Thoracic aorta (tissue), 2 donors: ENCODE measurements around the gene B4GALNT4. TPM values are rescaled to one million over a fixed set of nuclear protein-coding genes. Genes with fewer than 3 reads are reported as not detected.

Experiments
- ATAC-seq: fragments of 150-250 bp; one replicate; pipeline ENCODE4 v1.8.0; 2017; ENCODE audit warnings: low read depth; ENCODE audit not compliant: insufficient number of reproducible peaks, low FRiP score
- DNase-seq: peaks from one replicate; pipeline ENCODE4 v3.0.0-alpha.2; 2020; ENCODE audit warnings: low spot score
- H3K27ac ChIP-seq, 2 donors: fragments of 200-600 bp; sonication (generic); 1 replicate in 1 of 2; 2 replicates in 1 of 2; pipeline ENCODE4 v1.5.1; 2016; ENCODE audit warnings: mild to moderate bottlenecking in 2 of 2, moderate library complexity in 2 of 2
- H3K27me3 ChIP-seq: fragments of 200-600 bp; sonication (generic); replicated peaks from 2 replicates; pipeline ENCODE4 v1.6.0; 2016; ENCODE audit warnings: mild to moderate bottlenecking; ENCODE audit not compliant: insufficient read depth
- H3K36me3 ChIP-seq: fragments of 200-600 bp; sonication (generic); one replicate; pipeline ENCODE4 v1.5.1; 2016
- H3K4me1 ChIP-seq, 2 donors: fragments of 200-600 bp; sonication (generic); 1 replicate in 1 of 2; 2 replicates in 1 of 2; pipeline versions ENCODE4 v1.5.1 to v1.6.0; 2016; ENCODE audit warnings: low read depth in 2 of 2, mild to moderate bottlenecking in 1 of 2; ENCODE audit not compliant: control insufficient read depth in 1 of 2
- H3K4me3 ChIP-seq: fragments of 200-600 bp; sonication (generic); 2 replicates; pipeline ENCODE4 v1.5.1; 2016; ENCODE audit warnings: mild to moderate bottlenecking
- H3K9me3 ChIP-seq: fragments of 200-600 bp; sonication (generic); 2 replicates; pipeline ENCODE4 v1.5.1; 2016
- CTCF ChIP-seq: fragments of 200-600 bp; sonication (generic); IDR thresholded peaks from one replicate; pipeline ENCODE4 v1.5.1; 2019; ENCODE audit warnings: antibody characterized with exemption
- total RNA-seq, 2 donors: library from RNA; depleted of rRNA; stranded (reverse); fragments of >200 nt; gene quantifications; one replicate each; pipeline versions ENCODE4 v1.1.0 to v1.2.3, GENCODE V29; 2016

The B4GALNT4 gene
- total RNA-seq, 2 donors from 2014 or later: 0.78 to 3.7 TPM

- H3K27ac ChIP-seq: no peak overlapping the region
Observed at GRCh38 chr11:428295-428694, 59.0 kb downstream of the B4GALNT4 start.

GRCh38 chr11:429391-429790 lies 60.1 kb downstream of the B4GALNT4 start:
- no peak for ATAC-seq
- Histone ChIP-seq H3K4me1 (no peaks in the 10 kb centered on the region), H3K27me3 (no peaks in the 10 kb centered on the region), H3K36me3 (no peaks in the 10 kb centered on the region), H3K9me3 (no peaks in the 10 kb centered on the region), H3K4me3 (no peak overlapping the region), H3K27ac (no peak overlapping the region)
- DNase-seq: no peak
- TF ChIP-seq CTCF: no peak

More at GRCh38 chr11:428295-428694, 59.0 kb downstream of the B4GALNT4 start:
- DNase-seq (no peak), ATAC-seq (no peak)
- no peaks in the 10 kb centered on the region for H3K4me1 ChIP-seq
- H3K4me3 ChIP-seq: no peak overlapping the region
- TF ChIP-seq CTCF: no peak
- H3K9me3 ChIP-seq: no peaks in the 10 kb centered on the region
- H3K36me3 ChIP-seq: no peaks in the 10 kb centered on the region
- H3K27me3 ChIP-seq: peaks cover 1% of the 10 kb centered on the region

- H3K4me1 ChIP-seq: no peaks in the 10 kb centered on the region
- ATAC-seq (no peak), DNase-seq (no peak)
- no peaks in the 10 kb centered on the region for H3K27me3 ChIP-seq
- H3K4me3 ChIP-seq: no peak overlapping the region
- TF ChIP-seq CTCF: no peak
- no peaks in the 10 kb centered on the region for H3K36me3 ChIP-seq
- H3K27ac ChIP-seq: no peak overlapping the region
- H3K9me3 ChIP-seq: no peaks in the 10 kb centered on the region
Observed at GRCh38 chr11:429931-430456, 60.7 kb downstream of the B4GALNT4 start.

Other genes with a start within 250 kb of the B4GALNT4 start
- gene SCGB1C1, start 176.4 kb upstream of the B4GALNT4 start, total RNA-seq: not detected
- 10 to 100 TPM; 38.7 to 42.7 TPM for gene BET1L, start 162.1 kb upstream of the B4GALNT4 start, total RNA-seq
- 100 to 1,000 TPM in 1 of 2 donors, 10 to 100 TPM in 1; 79.4 to 102 TPM for gene RIC8A, start 161.8 kb upstream of the B4GALNT4 start, total RNA-seq
- gene SIRT3, start 133.2 kb upstream of the B4GALNT4 start, total RNA-seq: 10 to 100 TPM; 16.1 to 22.0 TPM
- gene PSMD13, start 132.5 kb upstream of the B4GALNT4 start, total RNA-seq: 10 to 100 TPM; 79.6 to 90.8 TPM
- gene NLRP6, start 91.1 kb upstream of the B4GALNT4 start, total RNA-seq: 1 to 10 TPM; 5.6 to 6.6 TPM
- 10 to 100 TPM; 54.2 to 68.8 TPM for gene PGGHG, start 80.4 kb upstream of the B4GALNT4 start, total RNA-seq
- not detected for gene IFITM5, start 70.0 kb upstream of the B4GALNT4 start, total RNA-seq
- 100 to 1,000 TPM; 275 to 477 TPM for gene IFITM2, start 61.7 kb upstream of the B4GALNT4 start, total RNA-seq
- 100 to 1,000 TPM; 182 to 220 TPM for gene IFITM1, start 55.5 kb upstream of the B4GALNT4 start, total RNA-seq
- gene IFITM3, start 48.6 kb upstream of the B4GALNT4 start, total RNA-seq: 100 to 1,000 TPM; 275 to 514 TPM
- gene PKP3, start 24.7 kb downstream of the B4GALNT4 start, total RNA-seq: 1 to 10 TPM; 2.0 to 5.9 TPM
- 10 to 100 TPM; 24.9 to 36.8 TPM for gene SIGIRR, start 45.5 kb downstream of the B4GALNT4 start, total RNA-seq
- 1 to 10 TPM in 1 of 2 donors, under 1 TPM in 1; 0.68 to 2.7 TPM for gene ANO9, start 72.5 kb downstream of the B4GALNT4 start, total RNA-seq
- gene PTDSS2, start 80.8 kb downstream of the B4GALNT4 start, total RNA-seq: 10 to 100 TPM; 34.0 to 34.7 TPM
- 100 to 1,000 TPM; 224 to 355 TPM for gene RNH1, start 137.7 kb downstream of the B4GALNT4 start, total RNA-seq
- gene HRAS, start 166.1 kb downstream of the B4GALNT4 start, total RNA-seq: 10 to 100 TPM; 17.7 to 32.4 TPM
- gene LRRC56, start 168.0 kb downstream of the B4GALNT4 start, total RNA-seq: under 1 TPM in 1 of 2 donors, not detected in 1; 0.41 TPM
- 1 to 10 TPM; 1.1 to 2.7 TPM for gene LMNTD2, start 191.2 kb downstream of the B4GALNT4 start, total RNA-seq
- gene RASSF7, start 191.5 kb downstream of the B4GALNT4 start, total RNA-seq: 10 to 100 TPM in 1 of 2 donors, 1 to 10 TPM in 1; 7.3 to 20.6 TPM
- 10 to 100 TPM; 31.3 to 39.6 TPM for gene PHRF1, start 207.0 kb downstream of the B4GALNT4 start, total RNA-seq
- gene IRF7, start 246.5 kb downstream of the B4GALNT4 start, total RNA-seq: 10 to 100 TPM; 33.8 to 45.4 TPM